Breast epithelium (tissue), 4 donors: ENCODE measurements around the gene KCNK7. TPM values are rescaled to one million over a fixed set of nuclear protein-coding genes. Genes with fewer than 3 reads are reported as not detected.

Experiments used
- DNase-seq, 2 donors: peaks; one replicate each; pipeline ENCODE4 v3.0.0-alpha.2; 2019; ENCODE audit warnings: low spot score in 2 of 2
- H3K27ac ChIP-seq, 2 donors: fragments of 200-600 bp; sonication (generic) in 1 of 2; one replicate each; pipeline ENCODE4 v1.5.1; 2016 to 2019; ENCODE audit warnings: mild to moderate bottlenecking in 1 of 2
- H3K27me3 ChIP-seq, 2 donors: fragments of 200-600 bp; sonication (generic) in 1 of 2; one replicate each; pipeline versions ENCODE4 v1.5.1 to v1.6.0; 2017 to 2019; ENCODE audit warnings: control low read depth in 1 of 2, mild to moderate bottlenecking in 1 of 2
- H3K36me3 ChIP-seq: fragments of 200-600 bp; one replicate; pipeline ENCODE4 v1.5.1; 2019
- H3K4me1 ChIP-seq, 2 donors: fragments of 200-600 bp; sonication (generic); one replicate each; pipeline ENCODE4 v1.5.1; 2016 to 2019; ENCODE audit warnings: control low read depth in 1 of 2
- H3K4me3 ChIP-seq, 3 donors: fragments of 200-600 bp; sonication (generic); 1 replicate in 2 of 3; 2 replicates in 1 of 3; pipeline ENCODE4 v1.5.1; 2016 to 2019; ENCODE audit warnings: mild to moderate bottlenecking in 3 of 3, moderate library complexity in 2 of 3
- H3K9me3 ChIP-seq, 2 donors: fragments of 200-600 bp; sonication (generic) in 1 of 2; one replicate each; pipeline ENCODE4 v1.5.1; 2016 to 2019; ENCODE audit warnings: control low read depth in 1 of 2
- CTCF ChIP-seq, 3 donors: fragments of 450-650 bp; IDR thresholded peaks; one replicate each; pipeline ENCODE4 v1.5.1; 2016 to 2017; ENCODE audit warnings: antibody characterized with exemption in 3 of 3, mild to moderate bottlenecking in 3 of 3, moderate library complexity in 3 of 3
- POLR2A ChIP-seq: fragments of 450-650 bp; IDR thresholded peaks from one replicate; pipeline ENCODE4 v1.6.1; 2016; ENCODE audit warnings: antibody characterized with exemption, mild to moderate bottlenecking, moderate library complexity
- POLR2AphosphoS5 ChIP-seq, 3 donors: sonication (generic); formaldehyde crosslinking; IDR thresholded peaks; one replicate each; pipeline ENCODE4 v1.6.1; 2017; ENCODE audit warnings: antibody characterized with exemption in 3 of 3
- intact Hi-C: fragments of 100-400 bp; cut with DNase I; formaldehyde crosslinking; loops from one replicate; pipeline ENCODE4 v1.15.1; 2023; ENCODE audit warnings: low total_unique reads
- total RNA-seq, 3 donors: library from RNA; depleted of rRNA; stranded (reverse); fragments of >200 nt; gene quantifications; one replicate each; pipeline ENCODE4 v1.1.0, GENCODE V29; 2016

Gene KCNK7
- total RNA-seq, result 1 to 10 TPM in 1 of 3 donors, under 1 TPM in 2; 0.33 to 2.2 (median 0.80) TPM

GRCh38 chr11:65595543-65596281 lies at the start of gene KCNK7:
Gene KCNK7, minus strand, starts transcription at chr11:65595800. Its CDS starts 28 bp downstream, at chr11:65595772.
- Histone ChIP-seq H3K27me3 (no peaks in the 10 kb centered on the region), H3K36me3 (no peaks in the 10 kb centered on the region), H3K27ac (peak within 1 kb of the TSS in 1 of 2 donors; percentile 3), H3K4me1 (peaks cover 0 to 4% of the 10 kb centered on the region in 2 donors), H3K9me3 (no peaks in the 10 kb centered on the region), H3K4me3 (no peak within 1 kb of the TSS)
- no peak for DNase-seq
- no peak for TF ChIP-seq POLR2AphosphoS5 (IDR thresholded peaks at IDR 0.05)
- TF ChIP-seq POLR2A, result no peak
- no peak for TF ChIP-seq CTCF (IDR thresholded peaks at IDR 0.05)
- intact Hi-C loops, result no loop called here

GRCh38 chr11:65644837-65645236 lies 49.2 kb upstream of the KCNK7 start:
- Histone ChIP-seq H3K36me3 (no peaks in the 10 kb centered on the region), H3K27ac (no peak overlapping the region), H3K9me3 (no peaks in the 10 kb centered on the region), H3K4me3 (no peak overlapping the region), H3K4me1 (peaks cover 4 to 6% of the 10 kb centered on the region in 2 donors), H3K27me3 (no peaks in the 10 kb centered on the region)
- TF ChIP-seq POLR2AphosphoS5 (IDR thresholded peaks at IDR 0.05) (no peak), CTCF (IDR thresholded peaks at IDR 0.05) (no peak), POLR2A (no peak)
- DNase-seq, result no peak
- intact Hi-C loops, result no loop called here

DNA sequence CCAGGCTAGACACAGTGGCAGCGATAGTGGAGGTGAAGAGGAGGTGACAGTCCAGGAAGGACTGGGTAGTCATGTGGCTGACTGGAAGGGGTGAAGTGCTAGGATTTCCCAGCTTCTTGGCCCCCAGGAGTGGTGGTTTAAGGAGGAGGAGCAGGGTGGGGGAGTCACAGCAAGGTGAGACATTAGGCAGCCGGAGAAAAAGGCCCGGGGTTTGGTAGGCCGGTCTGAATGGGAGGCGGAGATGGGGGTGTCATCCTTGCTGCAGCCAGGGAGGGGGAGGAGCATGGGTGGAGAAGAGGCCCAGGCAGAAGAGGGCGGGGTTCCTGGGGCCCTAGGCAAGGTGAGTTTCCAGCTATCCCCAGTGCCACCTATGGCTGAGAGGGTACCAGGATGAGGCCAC lies 48.4 kb upstream of the KCNK7 start:
- peaks cover 2 to 5% of the 10 kb centered on the region in 2 donors for H3K4me1 ChIP-seq
- no peaks in the 10 kb centered on the region for H3K36me3 ChIP-seq
- no peak for DNase-seq
- no peak overlapping the region for H3K27ac ChIP-seq
- H3K27me3 ChIP-seq, result no peaks in the 10 kb centered on the region
- intact Hi-C loops, result no loop called here
- H3K9me3 ChIP-seq, result no peaks in the 10 kb centered on the region
- no peak for TF ChIP-seq POLR2A
- TF ChIP-seq CTCF (IDR thresholded peaks at IDR 0.05), result no peak
- TF ChIP-seq POLR2AphosphoS5 (IDR thresholded peaks at IDR 0.05), result no peak
- H3K4me3 ChIP-seq, result no peak overlapping the region

DNA sequence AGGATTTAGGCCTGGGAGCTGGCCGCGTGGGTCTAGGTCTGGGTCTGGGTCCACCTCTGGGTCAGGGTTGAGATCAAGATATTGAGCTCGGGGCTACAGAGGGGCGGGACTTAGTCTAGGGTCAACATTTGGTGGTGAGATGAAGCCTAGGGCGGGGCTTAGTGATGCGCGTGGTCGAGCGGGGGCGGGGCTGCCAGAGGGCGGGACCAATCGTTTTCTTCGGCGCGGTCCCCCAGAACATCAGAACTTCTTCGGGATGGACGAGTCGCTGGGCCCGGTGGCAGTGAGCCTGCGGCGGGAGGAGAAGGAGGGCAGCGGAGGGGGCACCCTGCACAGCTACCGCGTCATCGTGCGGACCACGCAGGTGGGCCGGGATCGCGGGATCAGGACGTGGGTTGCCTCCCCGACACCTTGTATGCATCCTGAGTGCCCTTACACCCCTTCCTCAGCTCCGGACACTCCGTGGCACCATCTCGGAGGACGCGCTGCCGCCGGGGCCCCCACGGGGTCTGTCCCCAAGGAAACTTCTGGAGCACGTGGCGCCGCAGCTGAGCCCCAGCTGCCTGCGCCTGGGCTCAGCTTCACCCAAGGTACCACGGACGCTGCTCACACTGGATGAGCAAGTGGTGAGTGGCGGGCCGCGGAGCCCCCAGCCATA lies 46.5 kb upstream of the KCNK7 start:
- Histone ChIP-seq H3K27ac (no peak overlapping the region), H3K9me3 (no peaks in the 10 kb centered on the region), H3K36me3 (no peaks in the 10 kb centered on the region), H3K4me3 (no peak overlapping the region), H3K4me1 (peaks cover 8 to 12% of the 10 kb centered on the region in 2 donors), H3K27me3 (no peaks in the 10 kb centered on the region)
- intact Hi-C loops, result no loop called here
- TF ChIP-seq POLR2A (no peak), CTCF (IDR thresholded peaks at IDR 0.05) (no peak), POLR2AphosphoS5 (IDR thresholded peaks at IDR 0.05) (no peak)
- no peak for DNase-seq

DNA sequence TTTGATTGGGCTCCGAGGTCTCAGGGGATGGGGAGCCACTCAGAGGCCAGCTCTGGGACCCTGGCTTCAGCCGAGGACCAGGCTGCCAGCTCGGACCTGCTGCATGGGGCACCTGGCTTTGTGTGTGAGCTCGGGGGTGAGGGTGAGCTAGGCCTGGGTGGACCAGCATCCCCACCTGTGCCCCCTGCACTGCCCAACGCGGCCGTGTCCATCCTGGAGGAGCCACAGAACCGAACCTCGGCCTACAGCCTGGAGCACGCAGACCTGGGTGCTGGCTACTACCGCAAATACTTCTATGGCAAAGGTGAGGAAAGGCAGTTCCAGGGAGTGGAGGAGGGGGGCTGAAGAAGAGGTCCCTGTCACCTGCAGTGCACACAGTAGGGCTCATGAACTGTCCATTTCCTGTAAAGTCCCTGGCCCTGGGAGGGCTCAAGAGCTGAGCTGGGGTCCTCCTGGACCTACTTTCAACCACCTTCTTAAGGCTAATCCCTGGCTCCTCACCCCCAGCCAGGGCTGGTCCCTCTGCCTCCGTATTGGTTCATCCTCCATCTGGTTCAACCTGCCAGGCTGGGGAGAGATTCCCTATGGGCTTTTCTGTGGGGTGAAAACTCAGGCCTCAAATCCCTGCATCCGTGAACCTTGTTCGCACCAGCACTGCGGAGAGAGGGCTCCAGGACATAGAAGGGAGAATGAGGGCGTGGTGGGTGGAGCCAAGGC lies 45.9 kb upstream of the KCNK7 start:
- Histone ChIP-seq H3K4me1 (peaks cover 8 to 12% of the 10 kb centered on the region in 2 donors), H3K27ac (peak overlapping the region in 1 of 2 donors; percentile 56), H3K9me3 (no peaks in the 10 kb centered on the region), H3K36me3 (no peaks in the 10 kb centered on the region), H3K27me3 (no peaks in the 10 kb centered on the region), H3K4me3 (peak overlapping the region; percentile 26 to 28 (median 27))
- intact Hi-C loops, result no loop called here
- no peak for TF ChIP-seq POLR2A
- TF ChIP-seq CTCF (IDR thresholded peaks at IDR 0.05), result no peak
- no peak for TF ChIP-seq POLR2AphosphoS5 (IDR thresholded peaks at IDR 0.05)
- DNase-seq, result no peak
